Measurements from ENCODE around the gene STK11IP. TPM values are rescaled to one million over a fixed set of nuclear protein-coding genes. Genes with fewer than 3 reads are reported as not detected.
"Not testable (repeated sequence)": the region's sequence is repeated elsewhere in the genome, so short reads cannot be mapped to it uniquely, and the experiment has no call there.

Gene STK11IP
- total RNA-seq, 2 donors from 2014 or later = 25.4 to 42.7 TPM

- Histone ChIP-seq H3K27ac (no peak overlapping the region), H3K9ac (ENCODE audit: low read depth in 2 of 2, low read length in 2 of 2) (no peak overlapping the region), H3K4me3 (no peak overlapping the region), H3K27me3 (no peaks in the 10 kb centered on the region), H3K4me1 (no peaks in the 10 kb centered on the region), H3K9me3 (no peaks in the 10 kb centered on the region), H3K36me3 (no peaks in the 10 kb centered on the region)
- no peak for DNase-seq
- no peak for TF ChIP-seq CTCF (IDR thresholded peaks at IDR 0.05)
- intact Hi-C loops (cut with DNase I) = no loop called here
Observed at GRCh38 chr2:219650426-219651248, 53.0 kb downstream of the STK11IP start.

GRCh38 chr2:219651656-219652055 lies 54.0 kb downstream of the STK11IP start:
- H3K9me3 ChIP-seq; H3K9ac ChIP-seq (ENCODE audit: low read depth in 2 of 2, low read length in 2 of 2); H3K27me3 ChIP-seq; DNase-seq; intact Hi-C loops (cut with DNase I); H3K4me1 ChIP-seq; H3K4me3 ChIP-seq; H3K27ac ChIP-seq; H3K36me3 ChIP-seq: not testable (repeated sequence)

DNA sequence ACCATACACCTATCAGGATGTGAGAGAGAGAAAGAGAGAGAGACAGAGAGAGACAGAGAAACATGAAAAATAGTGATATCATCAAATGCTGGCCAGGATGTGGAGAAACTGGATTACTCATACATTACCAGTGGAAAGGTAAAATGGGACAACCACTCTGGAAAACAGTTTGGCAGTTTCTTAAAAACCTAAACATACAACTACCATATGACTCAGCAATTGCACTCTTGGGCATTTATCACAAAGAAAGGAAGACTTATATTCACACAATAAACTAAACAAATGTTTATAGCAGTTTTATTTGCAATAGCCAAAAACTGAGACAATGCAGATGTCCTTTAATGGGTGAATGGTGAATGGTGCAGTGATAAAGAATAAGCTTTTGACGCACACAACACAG lies 58.9 kb downstream of the STK11IP start:
- no peak for TF ChIP-seq CTCF (IDR thresholded peaks at IDR 0.05)
- Histone ChIP-seq H3K9ac (ENCODE audit: low read depth in 2 of 2, low read length in 2 of 2) (no peak overlapping the region), H3K4me1 (no peaks in the 10 kb centered on the region), H3K27me3 (no peaks in the 10 kb centered on the region), H3K4me3 (no peak overlapping the region), H3K36me3 (no peaks in the 10 kb centered on the region), H3K9me3 (no peaks in the 10 kb centered on the region), H3K27ac (no peak overlapping the region)
- DNase-seq = no peak
- intact Hi-C loops (cut with DNase I) = no loop called here

DNA sequence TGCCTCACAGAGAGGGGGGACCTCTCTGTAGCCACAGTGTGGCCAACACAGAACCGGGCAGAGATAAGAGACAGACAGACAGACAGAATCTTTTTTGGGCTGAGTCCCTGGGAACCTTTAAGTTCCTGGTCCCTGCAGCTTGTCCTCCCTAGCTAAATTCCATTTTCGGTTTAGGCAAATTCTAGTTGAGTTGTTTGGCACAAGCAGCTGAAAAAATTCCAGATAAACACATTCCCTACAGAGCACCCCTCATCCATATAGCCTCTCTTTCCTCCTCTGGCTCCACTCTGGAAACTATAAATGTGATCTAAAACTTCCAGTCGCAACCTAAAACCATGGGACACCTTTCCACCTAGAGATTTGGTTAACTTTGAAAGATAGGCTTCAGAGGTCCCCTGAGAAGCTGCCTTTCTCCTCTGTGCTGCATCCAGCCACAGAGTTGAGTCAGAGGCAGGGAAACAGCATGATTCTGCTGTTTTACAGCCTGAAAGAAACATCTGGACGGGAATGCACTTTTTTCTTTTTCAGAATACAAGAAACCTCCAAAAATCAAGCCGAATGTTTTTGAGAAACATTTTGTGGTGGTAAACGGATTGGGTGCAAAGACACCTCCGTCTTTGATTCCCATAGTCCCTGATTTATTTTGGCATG lies 60.7 kb downstream of the STK11IP start:
- no peak overlapping the region for H3K9ac ChIP-seq (ENCODE audit: low read depth in 2 of 2, low read length in 2 of 2)
- no peaks in the 10 kb centered on the region for H3K9me3 ChIP-seq
- no peaks in the 10 kb centered on the region for H3K36me3 ChIP-seq
- no peak overlapping the region for H3K27ac ChIP-seq
- DNase-seq = no peak
- no peaks in the 10 kb centered on the region for H3K4me1 ChIP-seq
- no peak for TF ChIP-seq CTCF (IDR thresholded peaks at IDR 0.05)
- intact Hi-C loops (cut with DNase I) = no loop called here
- H3K4me3 ChIP-seq = no peak overlapping the region
- no peaks in the 10 kb centered on the region for H3K27me3 ChIP-seq

GRCh38 chr2:219658874-219659273 lies 61.2 kb downstream of the STK11IP start:
- no peaks in the 10 kb centered on the region for H3K36me3 ChIP-seq
- no peak overlapping the region for H3K4me3 ChIP-seq
- H3K27me3 ChIP-seq = no peaks in the 10 kb centered on the region
- H3K27ac ChIP-seq = no peak overlapping the region
- no peaks in the 10 kb centered on the region for H3K4me1 ChIP-seq
- TF ChIP-seq CTCF (IDR thresholded peaks at IDR 0.05) = no peak
- no peak overlapping the region for H3K9ac ChIP-seq (ENCODE audit: low read depth in 2 of 2, low read length in 2 of 2)
- H3K9me3 ChIP-seq = no peaks in the 10 kb centered on the region
- DNase-seq = no peak
- intact Hi-C loops (cut with DNase I) = no loop called here

Measured in colonic mucosa (tissue), 4 donors.